H9 (cell line): ENCODE measurements around the gene PABPN1. TPM values are rescaled to one million over a fixed set of nuclear protein-coding genes. Genes with fewer than 3 reads are reported as not detected.

ENCODE experiments used
- DNase-seq: peaks from one replicate; pipeline ENCODE4 v3.0.0-alpha.2; 2017
- H2AFZ ChIP-seq: one replicate; pipeline ENCODE4 v1.6.1; 2013; ENCODE audit warnings: mild to moderate bottlenecking, low read length, control low read depth, moderate library complexity
- H2AK5ac ChIP-seq: 2 replicates; pipeline ENCODE4 v1.6.1; 2013; ENCODE audit warnings: low read length, control low read depth, mixed read lengths; ENCODE audit not compliant: insufficient read length
- H2BK120ac ChIP-seq: one replicate; pipeline ENCODE4 v1.6.1; 2013; ENCODE audit warnings: low read depth, mild to moderate bottlenecking, low read length, control low read depth, inconsistent platforms; ENCODE audit not compliant: poor library complexity, severe bottlenecking
- H2BK12ac ChIP-seq: 2 replicates; pipeline ENCODE4 v1.6.1; 2013; ENCODE audit warnings: low read length, control low read depth, mixed read lengths, low read depth; ENCODE audit not compliant: insufficient read length
- H2BK15ac ChIP-seq: 2 replicates; pipeline ENCODE4 v1.6.1; 2013; ENCODE audit warnings: low read depth, low read length, control low read depth
- H2BK20ac ChIP-seq: one replicate; pipeline ENCODE4 v1.6.1; 2013; ENCODE audit warnings: low read depth, mild to moderate bottlenecking, low read length, control low read depth, inconsistent platforms; ENCODE audit not compliant: poor library complexity, severe bottlenecking
- H2BK5ac ChIP-seq: 2 replicates; pipeline ENCODE4 v1.6.1; 2013; ENCODE audit warnings: low read length, control low read depth, mixed read lengths; ENCODE audit not compliant: insufficient read length
- H3K14ac ChIP-seq: 2 replicates; pipeline ENCODE4 v1.6.1; 2013; ENCODE audit warnings: low read length, control low read depth; ENCODE audit not compliant: insufficient read depth
- H3K18ac ChIP-seq: 2 replicates; pipeline ENCODE4 v1.6.1; 2013; ENCODE audit warnings: low read depth, mild to moderate bottlenecking, mixed read lengths, low read length, control low read depth; ENCODE audit not compliant: insufficient read length
- H3K23ac ChIP-seq: 2 replicates; pipeline ENCODE4 v1.6.1; 2013; ENCODE audit warnings: low read length, control low read depth, mixed read lengths, low read depth; ENCODE audit not compliant: insufficient read length
- H3K23me2 ChIP-seq: 2 replicates; pipeline ENCODE4 v1.6.1; 2013; ENCODE audit warnings: low read depth, mild to moderate bottlenecking, mixed read lengths, low read length, control low read depth; ENCODE audit not compliant: insufficient read length, poor library complexity, severe bottlenecking
- H3K27ac ChIP-seq: 2 replicates; pipeline ENCODE4 v1.5.1; 2013; ENCODE audit warnings: low read length, control low read depth, mixed read lengths, low read depth; ENCODE audit not compliant: insufficient read length
- H3K27me3 ChIP-seq: 2 replicates; pipeline ENCODE4 v1.6.1; 2013; ENCODE audit warnings: low read length, control low read depth, inconsistent platforms; ENCODE audit not compliant: insufficient read depth
- H3K4ac ChIP-seq: 2 replicates; pipeline ENCODE4 v1.6.1; 2013; ENCODE audit warnings: low read depth, mild to moderate bottlenecking, control low read depth, inconsistent platforms, low read length, moderate library complexity
- H3K4me1 ChIP-seq: 2 replicates; pipeline ENCODE4 v1.6.1; 2013; ENCODE audit warnings: low read length, control low read depth, inconsistent platforms; ENCODE audit not compliant: insufficient read depth
- H3K4me2 ChIP-seq: 2 replicates; pipeline ENCODE4 v1.6.1; 2013; ENCODE audit warnings: low read length, control low read depth, mixed read lengths; ENCODE audit not compliant: insufficient read length, insufficient read depth
- H3K56ac ChIP-seq: 2 replicates; pipeline ENCODE4 v1.6.1; 2013; ENCODE audit warnings: low read depth, mild to moderate bottlenecking, mixed read lengths, low read length, control low read depth; ENCODE audit not compliant: insufficient read length
- H3K79me1 ChIP-seq: 2 replicates; pipeline ENCODE4 v1.6.1; 2013; ENCODE audit warnings: low read depth, mild to moderate bottlenecking, moderate library complexity, low read length, control low read depth, inconsistent platforms; ENCODE audit not compliant: insufficient read depth, poor library complexity, severe bottlenecking
- H3K79me2 ChIP-seq: 2 replicates; pipeline ENCODE4 v1.6.1; 2013; ENCODE audit warnings: low read length, control low read depth, inconsistent platforms; ENCODE audit not compliant: insufficient read depth
- H3K9ac ChIP-seq: 2 replicates; pipeline ENCODE4 v1.6.1; 2013; ENCODE audit warnings: low read length, control low read depth, mixed read lengths; ENCODE audit not compliant: insufficient read length; ENCODE audit errors: extremely low read depth
- H3K9me3 ChIP-seq: one replicate; pipeline ENCODE4 v1.6.1; 2013; ENCODE audit warnings: low read depth, low read length, inconsistent platforms; ENCODE audit not compliant: control insufficient read depth
- H3T11ph ChIP-seq: one replicate; pipeline ENCODE4 v1.6.1; 2013; ENCODE audit warnings: mild to moderate bottlenecking, low read length, control low read depth, inconsistent platforms
- H4K20me1 ChIP-seq: one replicate; pipeline ENCODE4 v1.6.1; 2013; ENCODE audit not compliant: control insufficient read depth, insufficient read length, insufficient read depth
- H4K5ac ChIP-seq: 2 replicates; pipeline ENCODE4 v1.6.1; 2013; ENCODE audit warnings: low read depth, mild to moderate bottlenecking, mixed read lengths, low read length, control low read depth; ENCODE audit not compliant: insufficient read length
- H4K8ac ChIP-seq: replicated peaks from 2 replicates; pipeline ENCODE4 v1.6.1; 2013; ENCODE audit warnings: low read length, control low read depth, mixed read lengths, low read depth; ENCODE audit not compliant: insufficient read length
- H4K91ac ChIP-seq: 2 replicates; pipeline ENCODE4 v1.6.1; 2013; ENCODE audit warnings: low read depth, mild to moderate bottlenecking, moderate library complexity, mixed read lengths, low read length, control low read depth; ENCODE audit not compliant: insufficient read length
- H3K27ac Mint-ChIP-seq, 3 experiments: 2 replicates in 2 of 3; 3 replicates in 1 of 3; pipeline ENCODE4 v1.8.0; 2020 to 2021; ENCODE audit warnings: mixed read lengths in 3 of 3, mild to moderate bottlenecking in 1 of 3, moderate library complexity in 1 of 3
- H3K27me3 Mint-ChIP-seq: 2 replicates; pipeline ENCODE4 v1.8.0; 2021; ENCODE audit warnings: low read depth, mild to moderate bottlenecking, moderate library complexity, mixed read lengths
- H3K36me3 Mint-ChIP-seq, 3 experiments: 2 replicates in 2 of 3; 3 replicates in 1 of 3; pipeline ENCODE4 v1.8.0; 2020 to 2021; ENCODE audit warnings: low read depth in 3 of 3, mixed read lengths in 3 of 3; ENCODE audit not compliant: insufficient read depth in 1 of 3
- H3K4me1 Mint-ChIP-seq, 2 experiments: 2 replicates each; pipeline ENCODE4 v1.8.0; 2020; ENCODE audit warnings: mixed read lengths in 2 of 2
- H3K4me3 Mint-ChIP-seq, 2 experiments: 2 replicates in 1 of 2; 3 replicates in 1 of 2; pipeline ENCODE4 v1.8.0; 2020 to 2021; ENCODE audit warnings: mild to moderate bottlenecking in 2 of 2, mixed read lengths in 2 of 2, moderate library complexity in 1 of 2
- H3K9me3 Mint-ChIP-seq, 2 experiments: 2 replicates in 1 of 2; 3 replicates in 1 of 2; pipeline ENCODE4 v1.8.0; 2020; ENCODE audit warnings: mild to moderate bottlenecking in 2 of 2, mixed read lengths in 2 of 2, moderate library complexity in 1 of 2
- WGBS: extraction: QIAGEN DNeasy Blood & Tissue Kit; methylation state at CpG from one replicate; pipeline ENCODE4 v1.1.7; 2013; ENCODE audit warnings: missing lambda C conversion rate, low lambda C conversion rate, mixed read lengths; ENCODE audit not compliant: insufficient read length; ENCODE audit errors: extremely low coverage; 5-methylcytosine and 5-hydroxymethylcytosine counted together
- total RNA-seq: library from RNA; stranded (reverse); gene quantifications from 2 replicates; pipeline ENCODE4 v1.2.1, GENCODE V29; 2021
- TF ChIP-seq, protein P1 (sequence below): fragments of 200-600 bp; sonication (generic); conservative IDR thresholded peaks from 3 replicates; pipeline ENCODE4 v1.8.0; 2021; ENCODE audit warnings: antibody characterized with exemption, mild to moderate bottlenecking

Gene PABPN1
- total RNA-seq, 1 experiment from 2014 or later: 333 TPM

DNA sequence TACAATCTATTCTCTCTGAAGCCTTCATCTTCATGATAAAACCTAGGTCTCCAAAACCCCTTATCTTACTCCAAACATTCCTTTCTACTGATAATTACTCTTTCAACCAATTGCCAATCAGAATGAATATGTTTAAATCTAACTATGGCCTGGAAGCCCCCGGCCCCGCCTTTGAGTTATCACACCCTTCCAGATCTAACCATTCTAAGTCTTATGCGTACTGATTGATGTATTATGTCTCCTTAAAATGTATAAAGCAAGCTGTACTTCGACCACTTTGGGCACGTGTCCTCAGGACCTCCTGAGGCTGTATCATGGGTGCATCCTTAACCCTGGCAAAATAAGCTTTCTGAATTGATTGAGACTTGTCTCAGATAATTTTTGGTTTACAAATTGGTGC, 14.4 kb downstream of the PABPN1 start:
- no peaks in the 10 kb centered on the region for H3K23me2 ChIP-seq
- DNase-seq: no peak
- H2AK5ac ChIP-seq: no peak overlapping the region
- no peak overlapping the region for H2AFZ ChIP-seq
- H3K18ac ChIP-seq: no peak overlapping the region
- H3K27ac ChIP-seq: no peak overlapping the region
- no peak overlapping the region for H3K4ac ChIP-seq
- H4K20me1 ChIP-seq: no peaks in the 10 kb centered on the region
- no peak overlapping the region for H3K14ac ChIP-seq
- H2BK20ac ChIP-seq: no peak overlapping the region
- no peak overlapping the region for H3K23ac ChIP-seq
- H3K79me2 ChIP-seq: no peaks in the 10 kb centered on the region
- no peak overlapping the region for H3K9ac ChIP-seq
- H3K4me2 ChIP-seq: no peak overlapping the region
- no peak overlapping the region for H2BK120ac ChIP-seq
- H2BK12ac ChIP-seq: no peak overlapping the region
- no peak overlapping the region for H4K91ac ChIP-seq
- H4K8ac ChIP-seq: no peak overlapping the region
- Mint-ChIP-seq H3K9me3 (peaks cover 28 to 36% of the 10 kb centered on the region in 2 experiments), H3K4me1 (no peaks in the 10 kb centered on the region), H3K27me3 (peaks cover 35% of the 10 kb centered on the region), H3K4me3 (no peak overlapping the region), H3K36me3 (peaks cover 1 to 9% (median 9%) of the 10 kb centered on the region in 3 experiments), H3K27ac (no peak overlapping the region; a peak in 1 of 7 replicates)
- TF ChIP-seq, protein P1, sequence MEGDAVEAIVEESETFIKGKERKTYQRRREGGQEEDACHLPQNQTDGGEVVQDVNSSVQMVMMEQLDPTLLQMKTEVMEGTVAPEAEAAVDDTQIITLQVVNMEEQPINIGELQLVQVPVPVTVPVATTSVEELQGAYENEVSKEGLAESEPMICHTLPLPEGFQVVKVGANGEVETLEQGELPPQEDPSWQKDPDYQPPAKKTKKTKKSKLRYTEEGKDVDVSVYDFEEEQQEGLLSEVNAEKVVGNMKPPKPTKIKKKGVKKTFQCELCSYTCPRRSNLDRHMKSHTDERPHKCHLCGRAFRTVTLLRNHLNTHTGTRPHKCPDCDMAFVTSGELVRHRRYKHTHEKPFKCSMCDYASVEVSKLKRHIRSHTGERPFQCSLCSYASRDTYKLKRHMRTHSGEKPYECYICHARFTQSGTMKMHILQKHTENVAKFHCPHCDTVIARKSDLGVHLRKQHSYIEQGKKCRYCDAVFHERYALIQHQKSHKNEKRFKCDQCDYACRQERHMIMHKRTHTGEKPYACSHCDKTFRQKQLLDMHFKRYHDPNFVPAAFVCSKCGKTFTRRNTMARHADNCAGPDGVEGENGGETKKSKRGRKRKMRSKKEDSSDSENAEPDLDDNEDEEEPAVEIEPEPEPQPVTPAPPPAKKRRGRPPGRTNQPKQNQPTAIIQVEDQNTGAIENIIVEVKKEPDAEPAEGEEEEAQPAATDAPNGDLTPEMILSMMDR: no peak
- no peak overlapping the region for H3K56ac ChIP-seq
- H3K79me1 ChIP-seq: no peaks in the 10 kb centered on the region
- no peak overlapping the region for H4K5ac ChIP-seq
- no peak overlapping the region for H2BK15ac ChIP-seq
- no peak overlapping the region for H3T11ph ChIP-seq
- no peaks in the 10 kb centered on the region for H3K9me3 ChIP-seq
- no CpG with 5 or more reads among the region's 5 CpGs for WGBS
- H3K4me1 ChIP-seq: no peaks in the 10 kb centered on the region
- no peak overlapping the region for H2BK5ac ChIP-seq
- no peaks in the 10 kb centered on the region for H3K27me3 ChIP-seq
